HepG2 (cell line): ENCODE data around the gene DNAH9. TPM values are rescaled to one million over a fixed set of nuclear protein-coding genes. Genes with fewer than 3 reads are reported as not detected.

Experiments
- ATAC-seq: fragments of 200-7000 bp; cut with Tn5 transposase; 3 replicates; pipeline ENCODE4 v1.9.1; 2020; ENCODE audit warnings: mild to moderate bottlenecking, moderate library complexity
- BruUV-seq: library from RNA; stranded (reverse); fragments of 400-500 nt; replicated peaks from 2 replicates; lab custom pipeline; 2021; lab: Mats Ljungman, UMichigan
- CTCF ChIA-PET: fragments of 300-600 bp; formaldehyde crosslinking; extraction: SDS; loops from one replicate; lab custom pipeline; 2021; ENCODE audit warnings: low total read pairs, inconsistent platforms, low intra/inter-chr PET ratio; lab: Yijun Ruan, JAX
- POLR2A ChIA-PET: fragments of 350-600 bp; sonication (Branson Sonifier 250); formaldehyde crosslinking; loops from one replicate; lab custom pipeline; 2020; ENCODE audit warnings: antibody characterized with exemption, inconsistent platforms; lab: Yijun Ruan, JAX
- DNase-seq: peaks from one replicate; pipeline ENCODE4 v3.0.0-alpha.2; 2015; ENCODE audit warnings: low spot score
- FAIRE-seq: peaks from 3 replicates; lab custom pipeline; 2011; peaks lifted over from hg19 to GRCh38; lab: Jason Lieb, UNC
- H2AFZ ChIP-seq: one replicate; pipeline ENCODE4 v1.6.1; 2011; ENCODE audit warnings: low read length, inconsistent platforms
- H3K27ac ChIP-seq: fragments of 300-600 bp; 3 replicates; pipeline ENCODE4 v1.8.0; 2011; ENCODE audit warnings: mixed run types, mild to moderate bottlenecking, mixed read lengths, low read length, inconsistent platforms; ENCODE audit not compliant: insufficient read depth; ENCODE audit errors: extremely low read length
- H3K27me3 ChIP-seq, 2 experiments: fragments of 200-600 bp in 1 of 2; 2 replicates in 1 of 2; 3 replicates in 1 of 2; pipeline versions ENCODE4 v1.6.0 to v1.8.0; 2011; ENCODE audit warnings: low read length in 2 of 2, mild to moderate bottlenecking in 2 of 2, moderate library complexity in 2 of 2, inconsistent platforms in 1 of 2; ENCODE audit not compliant: insufficient read depth in 2 of 2, control insufficient read depth in 1 of 2
- H3K36me3 ChIP-seq, 2 experiments: fragments of 200-600 bp in 1 of 2; replicated peaks in 1 of 2; 2 replicates in 1 of 2; 3 replicates in 1 of 2; pipeline versions ENCODE4 v1.5.1 to v1.8.0; 2011; ENCODE audit warnings: low read length in 2 of 2, inconsistent platforms in 1 of 2; ENCODE audit not compliant: insufficient read depth in 2 of 2, control insufficient read depth in 1 of 2
- H3K4me1 ChIP-seq: 2 replicates; pipeline ENCODE4 v1.5.1; 2012; ENCODE audit warnings: low read length, inconsistent platforms; ENCODE audit not compliant: insufficient read depth
- H3K4me2 ChIP-seq: 2 replicates; pipeline ENCODE4 v1.6.0; 2011; ENCODE audit warnings: low read depth, low read length, inconsistent platforms
- H3K4me3 ChIP-seq, 3 experiments: fragments of 200-600 bp in 1 of 3; sonication (generic), shearing (Covaris generic) in 1 of 3; replicated peaks in 1 of 3; 2 replicates each; pipeline ENCODE4 v1.5.1; 2011 to 2016; ENCODE audit warnings: low read length in 3 of 3, inconsistent platforms in 2 of 3, low read depth in 2 of 3, mild to moderate bottlenecking in 2 of 3, control low read depth in 1 of 3, mixed read lengths in 1 of 3; ENCODE audit not compliant: insufficient read depth in 1 of 3
- H3K79me2 ChIP-seq: one replicate; pipeline ENCODE4 v1.6.1; 2011; ENCODE audit warnings: low read length, inconsistent platforms; ENCODE audit not compliant: insufficient read depth
- H3K9ac ChIP-seq: 2 replicates; pipeline ENCODE4 v1.6.0; 2011; ENCODE audit warnings: mild to moderate bottlenecking, low read depth, low read length, inconsistent platforms; ENCODE audit not compliant: insufficient read depth
- H3K9me3 ChIP-seq: 2 replicates; pipeline ENCODE4 v1.5.1; 2012; ENCODE audit warnings: mild to moderate bottlenecking, low read length
- H4K20me1 ChIP-seq: 2 replicates; pipeline ENCODE4 v1.6.0; 2011; ENCODE audit warnings: inconsistent platforms, mild to moderate bottlenecking, low read length, moderate library complexity; ENCODE audit not compliant: insufficient read depth
- ARNT2 ChIP-seq: sonication (generic); formaldehyde crosslinking; IDR thresholded peaks from 2 replicates; pipeline ENCODE4 v1.8.0; 2022; ENCODE audit warnings: mild to moderate bottlenecking, low read depth, missing genetic modification reagents, moderate library complexity
- ATF2 ChIP-seq: sonication (generic); formaldehyde crosslinking; IDR thresholded peaks from 2 replicates; pipeline ENCODE4 v1.4.0; 2020; ENCODE audit warnings: missing genetic modification reagents
- HMGXB4 ChIP-seq, 2 experiments: sonication (generic) in 1 of 2; formaldehyde crosslinking in 1 of 2; IDR thresholded peaks; 2 replicates each; pipeline versions ENCODE4 v1.4.0 to v1.6.1; 2018 to 2020; ENCODE audit warnings: missing genetic modification reagents in 2 of 2, borderline replicate concordance in 1 of 2, low read depth in 1 of 2, mild to moderate bottlenecking in 1 of 2, missing biosample characterization in 1 of 2
- HNF4A ChIP-seq: sonication (generic); formaldehyde crosslinking; IDR thresholded peaks from 2 replicates; pipeline ENCODE4 v1.4.0; 2020; ENCODE audit warnings: missing genetic modification reagents
- PREB ChIP-seq: sonication (generic); formaldehyde crosslinking; IDR thresholded peaks from 2 replicates; pipeline ENCODE4 v1.4.0; 2020; ENCODE audit warnings: missing genetic modification reagents
- RAD51 ChIP-seq: fragments of 450-650 bp; IDR thresholded peaks from 2 replicates; pipeline ENCODE4 v1.6.1; 2016; ENCODE audit warnings: borderline replicate concordance
- RNF2 ChIP-seq: fragments of 450-650 bp; conservative IDR thresholded peaks from 2 replicates; pipeline ENCODE4 v1.6.1; 2016; ENCODE audit warnings: low read depth
- TRIM22 ChIP-seq: fragments of 450-650 bp; IDR thresholded peaks from 2 replicates; pipeline ENCODE4 v1.6.1; 2017
- ZMYM3 ChIP-seq: sonication (generic); formaldehyde crosslinking; IDR thresholded peaks from 2 replicates; pipeline ENCODE4 v1.5.1; 2020; ENCODE audit warnings: mild to moderate bottlenecking, missing genetic modification reagents
- ZNF225 ChIP-seq: sonication (generic); formaldehyde crosslinking; IDR thresholded peaks from 2 replicates; pipeline ENCODE4 v1.4.0; 2020; ENCODE audit warnings: mild to moderate bottlenecking, missing genetic modification reagents
- ZNF292 ChIP-seq: sonication (generic); formaldehyde crosslinking; IDR thresholded peaks from 2 replicates; pipeline ENCODE4 v1.8.1; 2022; ENCODE audit warnings: mild to moderate bottlenecking, low read depth, missing genetic modification reagents, borderline replicate concordance
- ZSCAN12 ChIP-seq: sonication (generic); formaldehyde crosslinking; IDR thresholded peaks from 2 replicates; pipeline ENCODE4 v1.9.0; 2021; ENCODE audit warnings: mild to moderate bottlenecking, missing genetic modification reagents
- WGBS: methylation state at CpG from one replicate; pipeline ENCODE4 v1.1.6; 2017; ENCODE audit warnings: low lambda C conversion rate; 5-methylcytosine and 5-hydroxymethylcytosine counted together
- in situ Hi-C: cut with HindIII; loops from 2 replicates; pipeline ENCODE4 v1.10.0; 2017; ENCODE audit warnings: low pct_unique_long_range_greater_than_20kb; ENCODE audit not compliant: extremely low pct_ligation_motif_present
- intact Hi-C: fragments of 100-400 bp; cut with micrococcal nuclease; formaldehyde crosslinking; loops from one replicate; pipeline ENCODE4 v1.10.0; 2022; ENCODE audit not compliant: unreplicated experiment
- polyA plus RNA-seq, 8 experiments: library from polyadenylated mRNA; depleted of rRNA in 3 of 8; stranded (reverse) in 7 of 8; unstranded in 1 of 8; fragments of >200 nt; fragmentation: Illumina TruSeq in 4 of 8; extraction: Trizol in 4 of 8; gene quantifications; 2 replicates each; pipeline versions ENCODE4 v1.2.1 to v1.2.3, GENCODE V29; 2011 to 2016; ENCODE audit warnings: low read depth in 4 of 8, missing spikeins in 1 of 8, mixed read lengths in 1 of 8; ENCODE audit not compliant: insufficient read depth in 1 of 8
- total RNA-seq, 5 experiments: library from RNA; depleted of rRNA; stranded (reverse); fragments of >200 nt; fragmentation: Illumina TruSeq; extraction: Trizol; gene quantifications; 2 replicates each; pipeline ENCODE4 v1.2.3, GENCODE V29; 2016; ENCODE audit warnings: low read depth in 1 of 5
- TF ChIP-seq, protein P1 (sequence below): sonication (generic); formaldehyde crosslinking; IDR thresholded peaks from 2 replicates; pipeline ENCODE4 v1.5.1; 2020; ENCODE audit warnings: mild to moderate bottlenecking, missing genetic modification reagents
- TF ChIP-seq, protein P2 (sequence below): sonication (generic); formaldehyde crosslinking; IDR thresholded peaks from 2 replicates; pipeline ENCODE4 v1.4.0; 2020; ENCODE audit warnings: missing genetic modification reagents, mild to moderate bottlenecking, borderline replicate concordance

The DNAH9 gene
- total and polyA plus RNA-seq, 2 of the 13 experiments (the other 11 are each of a cell fraction or from before 2014, with no cell fraction given) = not detected

- Histone ChIP-seq H3K4me2 (no peak overlapping the region), H3K9ac (no peak overlapping the region), H3K4me1 (no peaks in the 10 kb centered on the region), H3K36me3 (no peaks in the 10 kb centered on the region), H3K79me2 (no peaks in the 10 kb centered on the region), H3K4me3 (no peak overlapping the region), H4K20me1 (no peaks in the 10 kb centered on the region), H3K27ac (no peak overlapping the region), H3K27me3 (no peaks in the 10 kb centered on the region), H2AFZ (no peak overlapping the region), H3K9me3 (no peaks in the 10 kb centered on the region)
- no peak for DNase-seq
- in situ Hi-C loops = no loop called here
- POLR2A ChIA-PET = interaction anchor here (0.9 kb wide), 1 partner anchor 97 kb away, joined by 3 read pairs; the partner anchor contains the start of gene ZNF18
- no peak for FAIRE-seq
- BruUV-seq = no TSS peak
- intact Hi-C loops = no loop called here
- TF ChIP-seq ZNF292 (CRISPR knock-in tag) (no peak), ZMYM3 (no peak), RNF2 (no peak), ZSCAN12 (CRISPR knock-in tag) (no peak), HNF4A (CRISPR knock-in tag) (no peak), TRIM22 (no peak), PREB (no peak), RAD51 (no peak), ARNT2 (CRISPR knock-in tag) (no peak), ZNF225 (CRISPR knock-in tag) (no peak), ATF2 (CRISPR knock-in tag) (no peak), HMGXB4 (CRISPR knock-in tag; IDR thresholded peaks at IDR 0.05; ENCODE audit: borderline replicate concordance in 1 of 2, low read depth in 1 of 2) (no peak)
- TF ChIP-seq, protein P1, sequence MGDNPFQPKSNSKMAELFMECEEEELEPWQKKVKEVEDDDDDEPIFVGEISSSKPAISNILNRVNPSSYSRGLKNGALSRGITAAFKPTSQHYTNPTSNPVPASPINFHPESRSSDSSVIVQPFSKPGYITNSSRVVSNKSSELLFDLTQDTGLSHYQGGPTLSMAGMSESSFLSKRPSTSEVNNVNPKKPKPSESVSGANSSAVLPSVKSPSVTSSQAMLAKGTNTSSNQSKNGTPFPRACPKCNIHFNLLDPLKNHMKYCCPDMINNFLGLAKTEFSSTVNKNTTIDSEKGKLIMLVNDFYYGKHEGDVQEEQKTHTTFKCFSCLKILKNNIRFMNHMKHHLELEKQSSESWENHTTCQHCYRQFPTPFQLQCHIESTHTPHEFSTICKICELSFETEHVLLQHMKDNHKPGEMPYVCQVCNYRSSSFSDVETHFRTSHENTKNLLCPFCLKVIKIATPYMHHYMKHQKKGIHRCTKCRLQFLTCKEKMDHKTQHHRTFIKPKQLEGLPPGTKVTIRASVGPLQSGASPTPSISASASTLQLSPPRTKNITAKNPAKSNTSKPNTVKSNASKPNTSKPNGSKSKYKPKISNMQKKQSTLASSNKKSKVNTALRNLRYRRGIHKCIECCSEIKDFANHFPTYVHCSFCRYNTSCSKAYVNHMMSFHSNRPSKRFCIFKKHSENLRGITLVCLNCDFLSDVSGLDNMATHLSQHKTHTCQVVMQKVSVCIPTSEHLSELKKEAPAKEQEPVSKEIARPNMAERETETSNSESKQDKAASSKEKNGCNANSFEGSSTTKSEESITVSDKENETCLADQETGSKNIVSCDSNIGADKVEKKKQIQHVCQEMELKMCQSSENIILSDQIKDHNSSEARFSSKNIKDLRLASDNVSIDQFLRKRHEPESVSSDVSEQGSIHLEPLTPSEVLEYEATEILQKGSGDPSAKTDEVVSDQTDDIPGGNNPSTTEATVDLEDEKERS (CRISPR knock-in tag) = no peak
- TF ChIP-seq, protein P2, sequence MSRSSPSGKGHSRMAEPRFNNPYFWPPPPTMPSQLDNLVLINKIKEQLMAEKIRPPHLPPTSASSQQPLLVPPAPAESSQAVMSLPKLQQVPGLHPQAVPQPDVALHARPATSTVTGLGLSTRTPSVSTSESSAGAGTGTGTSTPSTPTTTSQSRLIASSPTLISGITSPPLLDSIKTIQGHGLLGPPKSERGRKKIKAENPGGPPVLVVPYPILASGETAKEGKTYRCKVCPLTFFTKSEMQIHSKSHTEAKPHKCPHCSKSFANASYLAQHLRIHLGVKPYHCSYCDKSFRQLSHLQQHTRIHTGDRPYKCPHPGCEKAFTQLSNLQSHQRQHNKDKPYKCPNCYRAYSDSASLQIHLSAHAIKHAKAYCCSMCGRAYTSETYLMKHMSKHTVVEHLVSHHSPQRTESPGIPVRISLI = no peak
- CTCF ChIA-PET = no interaction called here
- no peak for ATAC-seq
- WGBS = 22% methylated on average over 6 of the region's 6 CpGs
These were observed 301.8 kb downstream of the DNAH9 start for GRCh38 chr17:11900041-11900476.
